Endothelial cell of umbilical vein (primary cell): ENCODE measurements around the gene PAFAH2. TPM values are rescaled to one million over a fixed set of nuclear protein-coding genes. Genes with fewer than 3 reads are reported as not detected.

Experiments
- BruUV-seq: library from RNA; stranded (reverse); fragments of 400-500 nt; replicated peaks from 2 replicates; lab custom pipeline; 2021; lab: Mats Ljungman, UMichigan
- CTCF ChIA-PET: fragments of 300-600, 350-600 bp; sonication (Branson Sonifier 250); formaldehyde crosslinking; loops from one replicate; lab custom pipeline; 2021; ENCODE audit warnings: antibody characterized with exemption, inconsistent platforms; lab: Charles Lee
- POLR2A ChIA-PET: fragments of 300-600, 350-600 bp; sonication (Branson Sonifier 250); formaldehyde crosslinking; loops from one replicate; lab custom pipeline; 2021; ENCODE audit warnings: antibody characterized with exemption, inconsistent platforms; lab: Charles Lee
- DNase-seq: peaks from one replicate; pipeline ENCODE4 v3.0.0-alpha.2; 2011; ENCODE audit warnings: low read depth, low spot score
- FAIRE-seq: peaks from 2 replicates; lab custom pipeline; 2011; peaks lifted over from hg19 to GRCh38; lab: Jason Lieb, UNC
- H2AFZ ChIP-seq: 2 replicates; pipeline ENCODE4 v1.6.0; 2012; ENCODE audit warnings: low read depth, low read length, control low read depth, inconsistent platforms
- H3K27ac ChIP-seq: 2 replicates; pipeline ENCODE4 v1.5.1; 2011; ENCODE audit warnings: low read depth, mild to moderate bottlenecking, control low read depth, low read length, moderate library complexity; ENCODE audit not compliant: insufficient read depth
- H3K27me3 ChIP-seq, 2 experiments: 2 replicates each; pipeline versions ENCODE4 v1.6.0 to v1.6.1; 2011; ENCODE audit warnings: low read length in 2 of 2, mixed read lengths in 1 of 2; ENCODE audit not compliant: control insufficient read depth in 2 of 2, insufficient read depth in 2 of 2
- H3K36me3 ChIP-seq, 2 experiments: 2 replicates in 1 of 2; 3 replicates in 1 of 2; pipeline ENCODE4 v1.5.1; 2011; ENCODE audit warnings: low read length in 2 of 2, mild to moderate bottlenecking in 1 of 2, moderate library complexity in 1 of 2; ENCODE audit not compliant: control insufficient read depth in 2 of 2, insufficient read depth in 2 of 2; ENCODE audit errors: extremely low read depth in 1 of 2
- H3K4me1 ChIP-seq: 3 replicates; pipeline ENCODE4 v1.5.1; 2011; ENCODE audit warnings: mild to moderate bottlenecking, low read length; ENCODE audit not compliant: control insufficient read depth, insufficient read depth; ENCODE audit errors: extremely low read depth
- H3K4me2 ChIP-seq: 2 replicates; pipeline ENCODE4 v1.6.1; 2011; ENCODE audit warnings: low read length, control low read depth, mixed read lengths; ENCODE audit not compliant: insufficient read depth
- H3K4me3 ChIP-seq, 3 experiments: fragments of 200-600 bp in 1 of 3; sonication (generic), shearing (Covaris generic) in 1 of 3; replicated peaks in 1 of 3; 2 replicates each; pipeline ENCODE4 v1.5.1; 2011 to 2016; ENCODE audit warnings: control low read depth in 3 of 3, low read length in 3 of 3, mild to moderate bottlenecking in 2 of 3, inconsistent platforms in 1 of 3, low read depth in 1 of 3, moderate library complexity in 1 of 3; ENCODE audit not compliant: insufficient read depth in 1 of 3
- H3K79me2 ChIP-seq: 2 replicates; pipeline ENCODE4 v1.6.0; 2012; ENCODE audit warnings: low read length, inconsistent platforms; ENCODE audit not compliant: control insufficient read depth, insufficient read depth
- H3K9ac ChIP-seq: replicated peaks from 2 replicates; pipeline ENCODE3; 2011; ENCODE audit warnings: low read length, control low read depth; ENCODE audit not compliant: insufficient read depth; ENCODE audit errors: extremely low read depth
- H3K9me1 ChIP-seq: replicated peaks from 3 replicates; pipeline ENCODE4 v1.6.0; 2011; ENCODE audit warnings: mild to moderate bottlenecking, low read length; ENCODE audit not compliant: control insufficient read depth, insufficient read depth; ENCODE audit errors: extremely low read depth
- H3K9me3 ChIP-seq: replicated peaks from 2 replicates; pipeline ENCODE4 v1.5.1; 2012; ENCODE audit warnings: low read length, inconsistent platforms; ENCODE audit not compliant: control insufficient read depth, insufficient read depth
- H4K20me1 ChIP-seq: replicated peaks from 2 replicates; pipeline ENCODE3; 2011; ENCODE audit warnings: mild to moderate bottlenecking, low read length; ENCODE audit not compliant: control insufficient read depth, insufficient read depth; ENCODE audit errors: extremely low read depth
- EZH2 ChIP-seq: IDR thresholded peaks from 2 replicates; pipeline ENCODE4 v1.6.1; 2012; ENCODE audit warnings: borderline replicate concordance, low read depth, mild to moderate bottlenecking, moderate library complexity, low read length, inconsistent platforms; ENCODE audit not compliant: severe bottlenecking
- FOS ChIP-seq: IDR thresholded peaks from 2 replicates; pipeline ENCODE4 v1.6.1; 2011; ENCODE audit warnings: mild to moderate bottlenecking, low read length, moderate library complexity, borderline replicate concordance; ENCODE audit not compliant: insufficient read depth
- GATA2 ChIP-seq: IDR thresholded peaks from 2 replicates; pipeline ENCODE4 v1.7.0; 2011; ENCODE audit warnings: low read depth, mild to moderate bottlenecking, moderate library complexity, mixed read lengths, low read length; ENCODE audit not compliant: insufficient read length, insufficient read depth
- JUN ChIP-seq: IDR thresholded peaks from 2 replicates; pipeline ENCODE4 v1.6.1; 2011; ENCODE audit warnings: borderline replicate concordance, low read depth; ENCODE audit not compliant: insufficient read length, insufficient read depth
- MYC ChIP-seq: IDR thresholded peaks from one replicate; pipeline ENCODE4 v1.6.1; 2011; ENCODE audit warnings: mild to moderate bottlenecking, low read depth, low read length
- POLR2A ChIP-seq: IDR thresholded peaks from 2 replicates; pipeline ENCODE4 v1.6.1; 2012; ENCODE audit warnings: low read depth, mild to moderate bottlenecking, control low read depth, low read length
- POLR2AphosphoS5 ChIP-seq: IDR thresholded peaks from 2 replicates; pipeline ENCODE4 v1.6.1; 2012; ENCODE audit warnings: low read depth, mild to moderate bottlenecking, control low read depth, low read length, moderate library complexity; ENCODE audit not compliant: insufficient read depth
- dilution Hi-C: fragments of 300-500 bp; cut with MboI; formaldehyde crosslinking; loops from one replicate; pipeline ENCODE4 v1.15.0; 2019; ENCODE audit warnings: low sequenced_read_pairs; ENCODE audit not compliant: extremely low pct_ligation_motif_present
- intact Hi-C: fragments of 100-400 bp; cut with micrococcal nuclease; formaldehyde crosslinking; loops from one replicate; pipeline ENCODE4 v1.10.0; 2022
- polyA plus RNA-seq, 4 experiments: library from polyadenylated mRNA; depleted of rRNA in 3 of 4; stranded (reverse) in 3 of 4; unstranded in 1 of 4; fragments of >200 nt; gene quantifications; 2 replicates each; pipeline versions ENCODE4 v1.2.1 to v1.2.3, GENCODE V29; 2011 to 2012; ENCODE audit warnings: missing spikeins in 1 of 4
- total RNA-seq: library from RNA; stranded (reverse); gene quantifications from 2 replicates; pipeline ENCODE4 v1.2.3, GENCODE V29; 2021
- TF ChIP-seq, protein P1 (sequence below): IDR thresholded peaks from 2 replicates; pipeline ENCODE4 v1.6.1; 2011; ENCODE audit not compliant: insufficient read depth, insufficient read length
- TF ChIP-seq, protein P2 (sequence below), 2 donors: IDR thresholded peaks; 1 replicate in 1 of 2; 2 replicates in 1 of 2; pipeline ENCODE4 v1.5.1; 2011; ENCODE audit warnings: low read length in 2 of 2, mild to moderate bottlenecking in 2 of 2, moderate library complexity in 2 of 2, control low read depth in 1 of 2, inconsistent platforms in 1 of 2, low read depth in 1 of 2; ENCODE audit not compliant: insufficient read depth in 1 of 2; ENCODE audit errors: extremely low read depth in 1 of 2

PAFAH2 gene
- total and polyA plus RNA-seq, 2 donors (not counting 3 experiments of a cell fraction or from before 2014, with no cell fraction given): 6.0 to 6.9 TPM

- no peaks in the 10 kb centered on the region for H3K79me2 ChIP-seq
- CTCF ChIA-PET: interaction anchor here (0.7 to 2.7 kb wide), 4 partner anchors 9 to 107 kb away, joined by 4 to 13 read pairs (median 7); no protein-coding TSS in a partner anchor
- H4K20me1 ChIP-seq: no peaks in the 10 kb centered on the region
- H3K9me1 ChIP-seq: no peaks in the 10 kb centered on the region
- no peak overlapping the region for H3K4me3 ChIP-seq
- FAIRE-seq: no peak
- H2AFZ ChIP-seq: no peak overlapping the region
- no TSS peak for BruUV-seq
- H3K4me2 ChIP-seq: no peak overlapping the region
- POLR2A ChIA-PET: no interaction called here
- no peak overlapping the region for H3K27ac ChIP-seq
- H3K36me3 ChIP-seq: no peaks in the 10 kb centered on the region
- DNase-seq: no peak
- intact Hi-C loops (no loop called here), dilution Hi-C loops (no loop called here)
- no peaks in the 10 kb centered on the region for H3K9me3 ChIP-seq
- H3K4me1 ChIP-seq: peaks cover 5% of the 10 kb centered on the region
- TF ChIP-seq JUN (no peak), MYC (no peak), FOS (no peak), EZH2 (no peak), GATA2 (no peak), POLR2A (no peak), POLR2AphosphoS5 (no peak)
- TF ChIP-seq, protein P1, sequence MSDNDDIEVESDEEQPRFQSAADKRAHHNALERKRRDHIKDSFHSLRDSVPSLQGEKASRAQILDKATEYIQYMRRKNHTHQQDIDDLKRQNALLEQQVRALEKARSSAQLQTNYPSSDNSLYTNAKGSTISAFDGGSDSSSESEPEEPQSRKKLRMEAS: no peak
- TF ChIP-seq, protein P2, sequence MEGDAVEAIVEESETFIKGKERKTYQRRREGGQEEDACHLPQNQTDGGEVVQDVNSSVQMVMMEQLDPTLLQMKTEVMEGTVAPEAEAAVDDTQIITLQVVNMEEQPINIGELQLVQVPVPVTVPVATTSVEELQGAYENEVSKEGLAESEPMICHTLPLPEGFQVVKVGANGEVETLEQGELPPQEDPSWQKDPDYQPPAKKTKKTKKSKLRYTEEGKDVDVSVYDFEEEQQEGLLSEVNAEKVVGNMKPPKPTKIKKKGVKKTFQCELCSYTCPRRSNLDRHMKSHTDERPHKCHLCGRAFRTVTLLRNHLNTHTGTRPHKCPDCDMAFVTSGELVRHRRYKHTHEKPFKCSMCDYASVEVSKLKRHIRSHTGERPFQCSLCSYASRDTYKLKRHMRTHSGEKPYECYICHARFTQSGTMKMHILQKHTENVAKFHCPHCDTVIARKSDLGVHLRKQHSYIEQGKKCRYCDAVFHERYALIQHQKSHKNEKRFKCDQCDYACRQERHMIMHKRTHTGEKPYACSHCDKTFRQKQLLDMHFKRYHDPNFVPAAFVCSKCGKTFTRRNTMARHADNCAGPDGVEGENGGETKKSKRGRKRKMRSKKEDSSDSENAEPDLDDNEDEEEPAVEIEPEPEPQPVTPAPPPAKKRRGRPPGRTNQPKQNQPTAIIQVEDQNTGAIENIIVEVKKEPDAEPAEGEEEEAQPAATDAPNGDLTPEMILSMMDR (IDR thresholded peaks at IDR 0.05; ENCODE audit: extremely low read depth in 1 of 2, insufficient read depth in 1 of 2, low read depth in 1 of 2, low read length in 2 of 2): no peak
- H3K9ac ChIP-seq: no peak overlapping the region
- H3K27me3 ChIP-seq: peaks cover 3 to 5% of the 10 kb centered on the region in 2 experiments
Observed at GRCh38 chr1:26003262-26003661, 5.4 kb upstream of the PAFAH2 start.
